ENCODE measurements around the gene ALKBH5. TPM values are rescaled to one million over a fixed set of nuclear protein-coding genes. Genes with fewer than 3 reads are reported as not detected.
A peak's percentile ranks its signal among the peaks of the same experiment; 100 is the strongest.

Gene ALKBH5
- polyA plus RNA-seq, 1 of the 3 experiments (the other 2 are of a cell fraction) = 41.0 TPM

- no peak for TF ChIP-seq GATA2 (CRISPR knock-in tag; IDR thresholded peaks at IDR 0.05)
- no peak for TF ChIP-seq GABPA (IDR thresholded peaks at IDR 0.05; ENCODE audit: low read depth)
- no peak for TF ChIP-seq FOXJ3 (CRISPR knock-in tag; IDR thresholded peaks at IDR 0.05)
- no peak for TF ChIP-seq REST (IDR thresholded peaks at IDR 0.05; ENCODE audit: low read depth, low read length)
- TF ChIP-seq TEAD4 (IDR thresholded peaks at IDR 0.05; ENCODE audit: borderline replicate concordance, insufficient read depth) = no peak
- TF ChIP-seq YY1 (IDR thresholded peaks at IDR 0.05; ENCODE audit: low read depth) = no peak
- TF ChIP-seq CHD2 (IDR thresholded peaks at IDR 0.05; ENCODE audit: low read length, partially characterized antibody) = no peak
- TF ChIP-seq IRF3 (IDR thresholded peaks at IDR 0.05; ENCODE audit: low read depth, low read length) = no peak
- TF ChIP-seq TAF1 (IDR thresholded peaks at IDR 0.05; ENCODE audit: borderline replicate concordance, low read depth, low read length) = no peak
Measured at GRCh38 chr17:18181358-18181757, 2.3 kb upstream of the ALKBH5 start (continued).

- ChIA-PET POLR2A (interaction anchor here (0.9 to 2.0 kb wide), 4 partner anchors 16 to 29 kb away, joined by 3 to 5 read pairs (median 4); no protein-coding TSS in a partner anchor), CTCF (interaction anchor here (0.8 to 1.9 kb wide), 2 partner anchors 37 to 40 kb away, joined by 3 to 4 read pairs; no protein-coding TSS in a partner anchor)
- DNase-seq = no peak
- no peaks in the 10 kb centered on the region for H3K27me3 ChIP-seq (ENCODE audit: insufficient read depth)
- H3K4me2 ChIP-seq = peak overlapping the region; percentile 98
- H3K36me3 ChIP-seq (replicated peaks in 1 of 2; ENCODE audit: control insufficient read depth in 1 of 2, insufficient read depth in 2 of 2, low read length in 1 of 2) = peaks cover 2 to 3% of the 10 kb centered on the region in 2 experiments
- peaks cover 32% of the 10 kb centered on the region for H4K20me1 ChIP-seq (ENCODE audit: insufficient read depth)
- H3K9me3 ChIP-seq = no peaks in the 10 kb centered on the region
- WGBS (ENCODE audit: low lambda C conversion rate) = 41% methylated on average over 28 of the region's 28 CpGs
- H3F3A ChIP-seq (replicated peaks; ENCODE audit: insufficient read depth) = peaks cover 38% of the 10 kb centered on the region
- H3K79me2 ChIP-seq (ENCODE audit: insufficient read depth) = peaks cover 36% of the 10 kb centered on the region
- peak overlapping the region; percentile 65 to 84 for H3K4me3 ChIP-seq (ENCODE audit: low read depth in 2 of 2, low read length in 1 of 2)
- peak overlapping the region; percentile 80 for H2AFZ ChIP-seq (ENCODE audit: low read depth)
- H3K4me1 ChIP-seq (ENCODE audit: control insufficient read depth in 1 of 2, insufficient read depth in 2 of 2, low read depth in 1 of 2, low read length in 1 of 2) = peaks cover 7 to 32% of the 10 kb centered on the region in 2 experiments; a peak in 2 of 4 replicates
- H3K9ac ChIP-seq = peak overlapping the region; percentile 93
- no peaks in the 10 kb centered on the region for H3K9me2 ChIP-seq
- peak overlapping the region; percentile 96 to 98 for H3K27ac ChIP-seq (ENCODE audit: low read depth in 2 of 2, low read length in 1 of 2)
- no peak for TF ChIP-seq CTCF (IDR thresholded peaks at IDR 0.05)
- TF ChIP-seq GATA2 (CRISPR knock-in tag; IDR thresholded peaks at IDR 0.05) = no peak
- no peak for TF ChIP-seq EZH2phosphoT487 (IDR thresholded peaks at IDR 0.05; ENCODE audit: borderline replicate concordance, low read depth)
- no peak for TF ChIP-seq USF1 (IDR thresholded peaks at IDR 0.05; ENCODE audit: borderline replicate concordance, low read depth)
- no peak for TF ChIP-seq CHD2 (IDR thresholded peaks at IDR 0.05; ENCODE audit: low read length, partially characterized antibody)
- no peak for TF ChIP-seq ELF1 (IDR thresholded peaks at IDR 0.05)
- TF ChIP-seq FOSL2 (IDR thresholded peaks at IDR 0.05; ENCODE audit: borderline replicate concordance, low read depth) = no peak
- TF ChIP-seq RAD21 (IDR thresholded peaks at IDR 0.05; ENCODE audit: low read length) = no peak
- TF ChIP-seq MXI1 (IDR thresholded peaks at IDR 0.05; ENCODE audit: low read depth, low read length) = no peak; the same call in 1 of the 2 replicates
- TF ChIP-seq EP300 (IDR thresholded peaks at IDR 0.05; ENCODE audit: borderline replicate concordance in 1 of 2, low read depth in 1 of 2, low read length in 1 of 2) = no peak
- no peak for TF ChIP-seq MAX (IDR thresholded peaks at IDR 0.05; ENCODE audit: low read depth)
Measured at GRCh38 chr17:18182110-18182977, 1.3 kb upstream of the ALKBH5 start.
